Right atrium auricular region (tissue), 2 donors: ENCODE measurements around the gene SLC37A3. TPM values are rescaled to one million over a fixed set of nuclear protein-coding genes. Genes with fewer than 3 reads are reported as not detected.

Experiments
- DNase-seq: peaks from one replicate; pipeline ENCODE4 v3.0.0-alpha.2; 2019; ENCODE audit warnings: low spot score
- H3K27ac ChIP-seq, 2 donors: fragments of 200-600 bp; sonication (generic); 1 replicate in 1 of 2; 2 replicates in 1 of 2; pipeline ENCODE4 v1.5.1; 2016 to 2019
- H3K27me3 ChIP-seq, 2 donors: fragments of 200-600 bp; sonication (generic); one replicate each; pipeline versions ENCODE4 v1.5.1 to v1.6.0; 2017 to 2019
- H3K36me3 ChIP-seq: fragments of 200-600 bp; sonication (generic); one replicate; pipeline ENCODE4 v1.5.1; 2016
- H3K4me1 ChIP-seq, 2 donors: fragments of 200-600 bp; sonication (generic); one replicate each; pipeline versions ENCODE4 v1.5.1 to v1.6.0; 2017 to 2019
- H3K4me3 ChIP-seq, 2 donors: fragments of 200-600 bp; sonication (generic); 1 replicate in 1 of 2; 2 replicates in 1 of 2; pipeline ENCODE4 v1.5.1; 2017 to 2019; ENCODE audit warnings: mild to moderate bottlenecking in 1 of 2, moderate library complexity in 1 of 2
- H3K9me3 ChIP-seq, 2 donors: fragments of 200-600 bp; sonication (generic); one replicate each; pipeline ENCODE4 v1.5.1; 2019
- total RNA-seq, 2 donors: library from RNA; depleted of rRNA; stranded (reverse); fragments of >200 nt; gene quantifications; one replicate each; pipeline ENCODE4 v1.1.0, GENCODE V29; 2016
- TF ChIP-seq, protein P1 (sequence below), 2 donors: fragments of 200-600 bp; sonication (generic); IDR thresholded peaks; one replicate each; pipeline ENCODE4 v1.5.1; 2019; ENCODE audit warnings: antibody characterized with exemption in 2 of 2

Gene SLC37A3
- total RNA-seq, 2 donors from 2014 or later = 20.1 to 26.6 TPM

DNA sequence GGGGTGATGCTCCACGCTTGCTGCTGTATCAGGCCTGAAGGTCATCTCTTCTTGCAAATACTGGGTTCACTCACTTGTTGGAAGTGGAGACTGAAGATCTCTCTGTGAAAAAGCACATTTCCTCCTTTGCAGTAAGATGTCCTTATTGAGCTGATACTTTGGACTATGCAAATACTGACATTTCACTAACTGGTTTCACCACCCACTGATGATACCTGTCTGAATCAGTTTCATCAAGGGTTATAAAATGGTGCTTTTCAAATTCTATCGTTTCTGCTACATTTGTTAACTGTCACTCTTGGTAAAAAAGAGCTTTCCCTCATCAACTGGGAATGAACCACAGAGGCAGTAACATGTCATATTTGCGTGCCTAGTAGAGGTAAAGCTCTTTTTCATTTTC, 41.0 kb upstream of the SLC37A3 start:
- no peak overlapping the region for H3K4me3 ChIP-seq
- no peaks in the 10 kb centered on the region for H3K9me3 ChIP-seq
- no peaks in the 10 kb centered on the region for H3K27me3 ChIP-seq
- no peak for DNase-seq
- no peak overlapping the region for H3K27ac ChIP-seq
- H3K36me3 ChIP-seq = no peaks in the 10 kb centered on the region
- TF ChIP-seq, protein P1, sequence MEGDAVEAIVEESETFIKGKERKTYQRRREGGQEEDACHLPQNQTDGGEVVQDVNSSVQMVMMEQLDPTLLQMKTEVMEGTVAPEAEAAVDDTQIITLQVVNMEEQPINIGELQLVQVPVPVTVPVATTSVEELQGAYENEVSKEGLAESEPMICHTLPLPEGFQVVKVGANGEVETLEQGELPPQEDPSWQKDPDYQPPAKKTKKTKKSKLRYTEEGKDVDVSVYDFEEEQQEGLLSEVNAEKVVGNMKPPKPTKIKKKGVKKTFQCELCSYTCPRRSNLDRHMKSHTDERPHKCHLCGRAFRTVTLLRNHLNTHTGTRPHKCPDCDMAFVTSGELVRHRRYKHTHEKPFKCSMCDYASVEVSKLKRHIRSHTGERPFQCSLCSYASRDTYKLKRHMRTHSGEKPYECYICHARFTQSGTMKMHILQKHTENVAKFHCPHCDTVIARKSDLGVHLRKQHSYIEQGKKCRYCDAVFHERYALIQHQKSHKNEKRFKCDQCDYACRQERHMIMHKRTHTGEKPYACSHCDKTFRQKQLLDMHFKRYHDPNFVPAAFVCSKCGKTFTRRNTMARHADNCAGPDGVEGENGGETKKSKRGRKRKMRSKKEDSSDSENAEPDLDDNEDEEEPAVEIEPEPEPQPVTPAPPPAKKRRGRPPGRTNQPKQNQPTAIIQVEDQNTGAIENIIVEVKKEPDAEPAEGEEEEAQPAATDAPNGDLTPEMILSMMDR (IDR thresholded peaks at IDR 0.05) = no peak
- H3K4me1 ChIP-seq = no peaks in the 10 kb centered on the region

DNA sequence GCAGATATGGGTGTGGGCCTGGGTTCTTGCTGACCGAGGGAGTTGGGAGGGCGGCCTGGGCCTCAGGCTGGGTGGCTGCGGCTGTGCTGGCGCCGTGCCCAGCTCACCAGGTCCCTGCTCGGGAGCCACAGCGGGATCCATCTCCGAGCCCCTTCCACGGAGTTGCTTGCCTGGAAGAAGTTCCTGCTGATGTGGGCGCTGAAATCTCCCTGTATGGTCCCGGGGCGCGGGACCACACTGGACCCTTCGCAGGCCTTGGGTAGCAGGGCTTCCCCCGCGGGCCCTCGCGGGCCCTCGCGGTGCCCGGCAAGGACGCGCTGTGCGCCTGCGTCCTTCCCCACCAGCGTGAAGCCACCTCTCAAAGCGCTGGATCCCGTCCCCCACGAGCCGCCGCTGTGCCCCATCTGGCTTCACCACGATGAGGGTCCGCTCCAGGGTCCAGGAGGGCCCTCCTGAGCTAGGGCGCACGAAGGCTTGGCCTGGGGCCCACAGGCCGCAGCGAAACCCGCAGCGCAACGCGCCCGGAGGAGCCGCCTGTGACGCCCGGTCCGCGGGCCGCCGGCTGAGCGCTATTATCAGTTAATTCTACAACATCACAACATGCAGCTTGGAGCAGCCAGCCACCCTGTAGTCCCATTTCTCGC, 37.0 kb upstream of the SLC37A3 start:
- Histone ChIP-seq H3K9me3 (no peaks in the 10 kb centered on the region), H3K4me1 (no peaks in the 10 kb centered on the region), H3K27me3 (no peaks in the 10 kb centered on the region), H3K4me3 (peak overlapping the region in 1 of 2 donors; percentile 34), H3K36me3 (no peaks in the 10 kb centered on the region), H3K27ac (no peak overlapping the region)
- no peak for DNase-seq
- TF ChIP-seq, protein P1 (IDR thresholded peaks at IDR 0.05) = no peak

DNA sequence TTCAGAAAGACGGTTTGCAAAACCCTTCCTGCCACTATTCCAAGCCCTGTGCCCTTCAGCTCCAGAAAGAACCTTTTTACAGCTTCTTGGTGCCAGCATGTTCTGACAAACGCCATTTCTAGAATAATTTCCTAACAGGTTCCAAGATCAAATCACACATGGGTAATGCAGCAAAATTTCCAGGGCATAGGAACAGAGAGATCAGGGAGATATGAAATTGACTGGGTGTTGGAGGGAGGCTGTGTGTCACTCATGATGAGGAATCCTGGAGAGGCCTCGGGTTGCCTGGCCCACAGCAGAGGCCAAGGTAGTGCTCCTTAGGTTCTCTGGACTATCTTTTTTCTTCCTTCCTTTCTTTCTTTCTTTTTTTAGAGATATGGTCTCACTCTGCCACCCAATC, 35.1 kb upstream of the SLC37A3 start:
- H3K27ac ChIP-seq = no peak overlapping the region
- DNase-seq = no peak

DNA sequence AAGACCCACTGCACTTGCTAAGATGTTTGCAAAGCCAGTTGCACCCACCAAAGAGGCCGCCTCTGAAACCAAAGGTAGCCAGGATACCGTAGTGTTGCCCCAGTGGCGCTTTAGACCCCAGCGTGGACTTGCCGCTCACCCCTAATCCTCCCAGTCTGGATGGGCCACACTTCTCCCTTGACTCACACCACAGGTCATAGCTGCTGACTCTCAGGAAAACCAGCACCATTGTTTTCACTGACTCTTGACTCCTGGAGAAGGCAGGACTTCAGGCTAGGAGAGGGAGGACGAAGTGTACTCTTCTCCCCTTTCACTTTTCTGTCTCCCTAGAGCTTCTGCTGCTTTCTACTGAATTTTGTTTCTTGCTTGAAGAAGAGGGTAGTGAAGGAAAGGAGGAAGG, 27.8 kb upstream of the SLC37A3 start:
- Histone ChIP-seq H3K4me1 (no peaks in the 10 kb centered on the region), H3K27me3 (no peaks in the 10 kb centered on the region), H3K4me3 (no peak overlapping the region), H3K27ac (no peak overlapping the region), H3K9me3 (no peaks in the 10 kb centered on the region), H3K36me3 (no peaks in the 10 kb centered on the region)
- DNase-seq = no peak
- TF ChIP-seq, protein P1 (IDR thresholded peaks at IDR 0.05) = no peak

More for the DNA sequence above, 35.1 kb upstream of the SLC37A3 start:
- TF ChIP-seq, protein P1 (IDR thresholded peaks at IDR 0.05) = no peak
- no peak overlapping the region for H3K4me3 ChIP-seq
- H3K27me3 ChIP-seq = no peaks in the 10 kb centered on the region
- H3K9me3 ChIP-seq = no peaks in the 10 kb centered on the region
- no peaks in the 10 kb centered on the region for H3K36me3 ChIP-seq
- H3K4me1 ChIP-seq = no peaks in the 10 kb centered on the region

DNA sequence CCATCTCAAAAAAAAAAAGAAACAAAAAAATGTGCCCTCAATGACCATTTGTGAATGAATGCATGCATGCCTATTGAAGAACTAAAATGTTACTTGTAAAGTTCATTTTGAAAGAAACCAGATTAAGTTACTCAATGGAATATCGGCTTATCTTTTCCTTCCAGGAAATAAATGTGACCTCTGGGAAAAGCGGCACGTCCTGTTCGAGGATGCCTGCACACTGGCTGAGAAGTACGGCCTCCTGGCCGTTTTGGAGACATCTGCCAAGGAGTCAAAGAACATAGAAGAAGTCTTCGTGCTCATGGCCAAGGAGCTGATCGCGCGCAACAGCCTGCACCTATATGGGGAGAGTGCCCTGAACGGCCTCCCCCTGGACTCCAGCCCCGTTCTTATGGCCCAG, 27.4 kb upstream of the SLC37A3 start:
- Histone ChIP-seq H3K4me1 (no peaks in the 10 kb centered on the region), H3K4me3 (no peak overlapping the region), H3K9me3 (no peaks in the 10 kb centered on the region), H3K36me3 (no peaks in the 10 kb centered on the region), H3K27me3 (no peaks in the 10 kb centered on the region), H3K27ac (no peak overlapping the region)
- no peak for DNase-seq
- TF ChIP-seq, protein P1 (IDR thresholded peaks at IDR 0.05) = no peak

DNA sequence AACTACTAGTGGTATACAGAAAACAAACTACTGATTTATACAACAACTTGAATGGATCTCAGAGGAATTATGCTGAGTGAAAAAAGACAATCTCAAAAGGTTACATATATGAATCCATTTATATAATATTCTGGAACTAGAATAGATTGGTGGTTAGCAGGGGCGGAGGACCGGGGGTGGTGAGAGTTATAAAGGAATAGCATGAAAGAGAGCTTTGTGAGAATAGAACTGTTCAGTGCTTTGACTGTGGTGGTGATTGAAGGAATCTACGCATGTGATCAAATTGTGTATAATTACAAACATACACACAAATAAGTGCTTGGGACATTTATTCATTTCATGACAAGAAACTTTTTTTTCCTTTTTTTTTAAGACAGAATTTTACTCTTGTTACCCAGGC, 25.2 kb upstream of the SLC37A3 start:
- TF ChIP-seq, protein P1 (IDR thresholded peaks at IDR 0.05) = no peak
- Histone ChIP-seq H3K36me3 (no peaks in the 10 kb centered on the region), H3K27me3 (no peaks in the 10 kb centered on the region), H3K4me3 (no peak overlapping the region), H3K9me3 (no peaks in the 10 kb centered on the region), H3K27ac (no peak overlapping the region), H3K4me1 (no peaks in the 10 kb centered on the region)
- no peak for DNase-seq
